Sigmoid colon (tissue), 4 donors: ENCODE measurements around the gene ITPR1.

Experiments
- POLR2AphosphoS5 ChIP-seq, 4 donors: sonication (generic); formaldehyde crosslinking; IDR thresholded peaks; one replicate each; pipeline ENCODE4 v1.6.1; 2017; ENCODE audit warnings: antibody characterized with exemption in 4 of 4
- TF ChIP-seq, protein P1 (sequence below), 4 experiments: fragments of 450-650 bp in 3 of 4; fragments of 200-600 bp in 1 of 4; IDR thresholded peaks; one replicate each; pipeline ENCODE4 v1.5.1; 2016 to 2019; ENCODE audit warnings: antibody characterized with exemption in 4 of 4, mild to moderate bottlenecking in 3 of 4, moderate library complexity in 2 of 4

DNA sequence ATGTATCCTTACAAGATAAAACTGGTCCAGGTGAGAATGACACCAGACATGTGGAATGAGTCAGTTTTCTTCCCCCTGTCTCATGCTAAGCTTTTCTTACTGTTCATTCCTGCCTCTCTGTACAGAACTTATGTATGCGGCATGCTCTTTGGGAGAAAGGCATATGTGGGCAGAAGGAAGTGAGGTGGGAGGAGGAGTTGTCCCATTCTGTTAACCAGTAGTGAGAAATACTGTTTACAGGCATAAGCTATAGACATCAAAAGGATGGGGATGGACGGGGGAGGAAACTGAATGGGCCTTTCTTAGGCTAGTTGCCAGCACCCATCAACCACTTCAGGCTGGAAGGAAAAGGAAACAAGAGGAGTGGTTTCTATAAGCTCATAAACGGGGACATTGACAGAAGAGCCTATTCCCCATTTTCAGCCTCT is 342.5 kb downstream of the ITPR1 start:
- TF ChIP-seq, protein P1, sequence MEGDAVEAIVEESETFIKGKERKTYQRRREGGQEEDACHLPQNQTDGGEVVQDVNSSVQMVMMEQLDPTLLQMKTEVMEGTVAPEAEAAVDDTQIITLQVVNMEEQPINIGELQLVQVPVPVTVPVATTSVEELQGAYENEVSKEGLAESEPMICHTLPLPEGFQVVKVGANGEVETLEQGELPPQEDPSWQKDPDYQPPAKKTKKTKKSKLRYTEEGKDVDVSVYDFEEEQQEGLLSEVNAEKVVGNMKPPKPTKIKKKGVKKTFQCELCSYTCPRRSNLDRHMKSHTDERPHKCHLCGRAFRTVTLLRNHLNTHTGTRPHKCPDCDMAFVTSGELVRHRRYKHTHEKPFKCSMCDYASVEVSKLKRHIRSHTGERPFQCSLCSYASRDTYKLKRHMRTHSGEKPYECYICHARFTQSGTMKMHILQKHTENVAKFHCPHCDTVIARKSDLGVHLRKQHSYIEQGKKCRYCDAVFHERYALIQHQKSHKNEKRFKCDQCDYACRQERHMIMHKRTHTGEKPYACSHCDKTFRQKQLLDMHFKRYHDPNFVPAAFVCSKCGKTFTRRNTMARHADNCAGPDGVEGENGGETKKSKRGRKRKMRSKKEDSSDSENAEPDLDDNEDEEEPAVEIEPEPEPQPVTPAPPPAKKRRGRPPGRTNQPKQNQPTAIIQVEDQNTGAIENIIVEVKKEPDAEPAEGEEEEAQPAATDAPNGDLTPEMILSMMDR (IDR thresholded peaks at IDR 0.05): no peak
- TF ChIP-seq POLR2AphosphoS5 (IDR thresholded peaks at IDR 0.05): no peak
